ENCODE data around the gene TMEM218. TPM values are rescaled to one million over a fixed set of nuclear protein-coding genes. Genes with fewer than 3 reads are reported as not detected.

TMEM218 gene
- total RNA-seq, 1 experiment from 2014 or later, result 14.3 TPM

- no peak for DNase-seq
- no peak overlapping the region for H2BK5ac ChIP-seq (ENCODE audit: insufficient read length, low read length)
- H2AFZ ChIP-seq (ENCODE audit: low read length), result no peak overlapping the region
- no peak overlapping the region for H2AK5ac ChIP-seq (ENCODE audit: insufficient read length, low read length)
- no peaks in the 10 kb centered on the region for H3K9me3 Mint-ChIP-seq
- no peak overlapping the region for H3K4me3 Mint-ChIP-seq
- no peaks in the 10 kb centered on the region for H4K20me1 ChIP-seq (ENCODE audit: control insufficient read depth, insufficient read depth, insufficient read length)
- no peak overlapping the region for H3K18ac ChIP-seq (ENCODE audit: insufficient read length, low read depth, low read length)
- H3K4me1 ChIP-seq (ENCODE audit: insufficient read depth, low read length), result no peaks in the 10 kb centered on the region; the same call in 1 of the 2 replicates
- H3K27ac Mint-ChIP-seq, result no peak overlapping the region
- no peaks in the 10 kb centered on the region for H3K23me2 ChIP-seq (ENCODE audit: insufficient read length, low read depth, low read length, poor library complexity, severe bottlenecking)
- H3K79me2 ChIP-seq (ENCODE audit: insufficient read depth, low read length), result no peaks in the 10 kb centered on the region
- H4K91ac ChIP-seq (ENCODE audit: insufficient read length, low read depth, low read length), result no peak overlapping the region
- WGBS (ENCODE audit: extremely low coverage, insufficient read length, low lambda C conversion rate), result no CpG with 5 or more reads among the region's 4 CpGs
- H3K79me1 ChIP-seq (ENCODE audit: insufficient read depth, low read depth, low read length, poor library complexity, severe bottlenecking), result no peaks in the 10 kb centered on the region
- no peak overlapping the region for H3K4me2 ChIP-seq (ENCODE audit: insufficient read depth, insufficient read length, low read length)
- H3K27ac ChIP-seq (ENCODE audit: insufficient read length, low read depth, low read length), result no peak overlapping the region
- H2BK12ac ChIP-seq (ENCODE audit: insufficient read length, low read depth, low read length), result no peak overlapping the region
- no peak overlapping the region for H3T11ph ChIP-seq (ENCODE audit: low read length)
- H2BK120ac ChIP-seq (ENCODE audit: low read depth, low read length, poor library complexity, severe bottlenecking), result no peak overlapping the region
- H3K9ac ChIP-seq (ENCODE audit: extremely low read depth, insufficient read length, low read length), result no peak overlapping the region
- no peak overlapping the region for H3K14ac ChIP-seq (ENCODE audit: insufficient read depth, low read length)
- no peaks in the 10 kb centered on the region for H3K27me3 Mint-ChIP-seq (ENCODE audit: low read depth)
- H3K27me3 ChIP-seq (ENCODE audit: insufficient read depth, low read length), result no peaks in the 10 kb centered on the region
- no peak overlapping the region for H4K5ac ChIP-seq (ENCODE audit: insufficient read length, low read depth, low read length)
- TF ChIP-seq CTCF (conservative IDR thresholded peaks at IDR 0.05), result no peak
- peaks cover 29 to 30% of the 10 kb centered on the region in 2 experiments for H3K4me1 Mint-ChIP-seq
- H2BK15ac ChIP-seq (ENCODE audit: low read depth, low read length), result no peak overlapping the region
- no peaks in the 10 kb centered on the region for H3K9me3 ChIP-seq (ENCODE audit: control insufficient read depth, low read depth, low read length)
- no peak overlapping the region for H4K8ac ChIP-seq (replicated peaks; ENCODE audit: insufficient read length, low read depth, low read length)
- no peak overlapping the region for H3K56ac ChIP-seq (ENCODE audit: insufficient read length, low read depth, low read length)
- no peak overlapping the region for H2BK20ac ChIP-seq (ENCODE audit: low read depth, low read length, poor library complexity, severe bottlenecking)
- no peak overlapping the region for H3K23ac ChIP-seq (ENCODE audit: insufficient read length, low read depth, low read length)
- H3K4ac ChIP-seq (ENCODE audit: low read depth, low read length), result no peak overlapping the region
- H3K36me3 Mint-ChIP-seq (ENCODE audit: insufficient read depth in 1 of 3, low read depth in 3 of 3), result peaks cover 0 to 24% (median 4%) of the 10 kb centered on the region in 3 experiments; a peak in 6 of 7 replicates
Measured at GRCh38 chr11:125093502-125093901, 17.9 kb downstream of the TMEM218 start.

Data from H9 (cell line).